NT2/D1 (cell line): ENCODE measurements around the gene GLUL.

Source experiments
- SUZ12 ChIP-seq: IDR thresholded peaks from 2 replicates; pipeline ENCODE4 v1.6.1; 2011; ENCODE audit not compliant: insufficient read length, insufficient read depth; ENCODE audit errors: extremely low read depth
- YY1 ChIP-seq: IDR thresholded peaks from 2 replicates; pipeline ENCODE4 v1.6.1; 2011; ENCODE audit not compliant: insufficient read length, insufficient read depth
- ZNF274 ChIP-seq: IDR thresholded peaks from 2 replicates; pipeline ENCODE4 v1.6.1; 2011; ENCODE audit warnings: mild to moderate bottlenecking, low read depth, low read length

DNA sequence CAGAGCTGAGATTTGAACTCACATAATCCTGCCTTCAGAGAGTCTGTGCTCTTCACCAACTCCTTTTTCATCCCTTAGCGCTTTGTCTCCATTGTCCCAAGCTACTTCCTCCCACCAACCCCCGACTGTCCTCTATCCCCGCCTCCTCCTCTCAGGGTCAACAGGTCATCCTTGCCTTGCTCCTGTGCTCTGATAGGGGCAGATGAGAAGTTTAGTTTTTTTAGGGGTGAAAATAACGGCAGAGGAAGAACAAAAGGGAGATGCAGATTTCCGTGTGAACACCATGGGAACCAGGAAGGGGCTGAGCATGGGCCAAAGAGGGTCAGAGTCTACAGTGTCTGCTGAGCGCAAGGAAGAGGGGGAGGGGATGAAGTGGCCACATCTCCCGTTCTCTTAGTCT is 31.9 kb downstream of the GLUL start:
- no peak for TF ChIP-seq YY1
- no peak for TF ChIP-seq SUZ12
- TF ChIP-seq ZNF274 = no peak
